ENCODE results near the gene FOXL3.

DNA sequence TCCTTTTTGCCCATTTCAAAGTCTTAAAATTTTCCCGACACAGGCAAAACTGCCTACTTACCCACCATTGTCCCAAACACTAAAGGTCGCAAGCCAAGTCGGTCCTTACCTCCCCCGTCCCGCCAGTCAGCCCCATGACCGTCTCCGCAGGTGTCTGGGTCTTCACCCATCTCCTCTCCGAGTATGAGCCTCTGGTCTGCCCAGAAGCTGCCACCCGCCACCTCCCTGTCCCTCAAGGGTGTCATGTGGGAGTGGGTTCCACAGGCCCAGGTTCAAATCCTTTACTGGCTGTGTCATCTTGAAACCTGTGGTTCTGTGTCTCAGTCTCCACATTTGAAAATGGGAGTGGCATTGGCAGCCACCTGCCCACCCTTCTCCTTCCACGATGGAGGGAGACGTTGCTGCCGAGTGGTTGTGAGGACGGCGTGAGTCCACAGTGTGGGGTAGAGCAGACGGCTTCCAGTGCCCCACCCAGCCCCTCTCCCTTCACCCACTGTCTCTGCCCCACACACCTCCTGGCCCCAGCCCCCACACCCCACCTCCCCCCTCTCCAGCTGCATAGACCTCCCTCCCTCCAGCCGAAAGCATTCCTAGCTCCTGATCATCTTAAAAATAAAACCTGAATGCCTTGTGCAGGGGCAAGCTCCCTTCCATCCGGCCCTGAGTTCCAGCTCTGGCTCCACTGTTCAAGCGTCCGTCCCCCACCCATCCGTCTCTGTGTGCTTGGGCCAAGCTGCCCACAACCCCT, 35.3 kb downstream of the FOXL3 start:
- TF ChIP-seq EZH2 (IDR thresholded peaks at IDR 0.05) (no peak), EZH2phosphoT487 (IDR thresholded peaks at IDR 0.05; ENCODE audit: borderline replicate concordance) (no peak), MAX (IDR thresholded peaks at IDR 0.05) (no peak), CTCF (IDR thresholded peaks at IDR 0.05 in 2 of 3, conservative IDR thresholded peaks at IDR 0.05 in 1 of 3; ENCODE audit: borderline replicate concordance in 1 of 3, insufficient read depth in 1 of 3, low read depth in 2 of 3, low read length in 2 of 3) (no peak), POLR2AphosphoS5 (IDR thresholded peaks at IDR 0.05; ENCODE audit: low read depth, low read length) (no peak), YY1 (IDR thresholded peaks at IDR 0.05; ENCODE audit: extremely low read depth, insufficient replicate concordance, low read depth, low read length) (no peak), RAD21 (IDR thresholded peaks at IDR 0.05; ENCODE audit: low read depth) (no peak), POLR2A (IDR thresholded peaks at IDR 0.05; ENCODE audit: borderline replicate concordance, extremely low read depth, insufficient read depth, insufficient read length) (no peak), JUND (IDR thresholded peaks at IDR 0.05) (no peak), ZNF274 (IDR thresholded peaks at IDR 0.05; ENCODE audit: low read depth, low read length) (no peak), SP1 (IDR thresholded peaks at IDR 0.05; ENCODE audit: low read depth) (no peak), SRF (IDR thresholded peaks at IDR 0.05; ENCODE audit: low read depth) (no peak)
